Neuronal stem cell (in vitro differentiated cells): ENCODE measurements around the gene TNIK.

Source experiments
- DNase-seq: peaks from one replicate; pipeline ENCODE4 v3.0.0-alpha.2; 2013; ENCODE audit warnings: low spot score
- H2AFZ ChIP-seq: one replicate; pipeline ENCODE4 v1.6.1; 2013; ENCODE audit warnings: mild to moderate bottlenecking, low read length, inconsistent platforms
- H2AK5ac ChIP-seq: 2 replicates; pipeline ENCODE4 v1.6.1; 2013; ENCODE audit warnings: low read depth, mild to moderate bottlenecking, inconsistent platforms, low read length, moderate library complexity, mixed read lengths
- H2BK120ac ChIP-seq: 2 replicates; pipeline ENCODE4 v1.6.1; 2013; ENCODE audit warnings: low read depth, mild to moderate bottlenecking, inconsistent platforms, low read length, moderate library complexity, mixed read lengths
- H2BK12ac ChIP-seq: one replicate; pipeline ENCODE4 v1.6.1; 2013; ENCODE audit warnings: low read length, inconsistent platforms
- H2BK15ac ChIP-seq: 2 replicates; pipeline ENCODE4 v1.6.1; 2013; ENCODE audit warnings: mild to moderate bottlenecking, low read length, inconsistent platforms, mixed read lengths
- H2BK5ac ChIP-seq: one replicate; pipeline ENCODE4 v1.6.1; 2013; ENCODE audit warnings: inconsistent platforms, mild to moderate bottlenecking, low read length, moderate library complexity
- H3K14ac ChIP-seq: one replicate; pipeline ENCODE4 v1.6.1; 2013; ENCODE audit warnings: low read length, inconsistent platforms
- H3K18ac ChIP-seq: 2 replicates; pipeline ENCODE4 v1.6.1; 2013; ENCODE audit warnings: low read length, inconsistent platforms
- H3K23ac ChIP-seq: 2 replicates; pipeline ENCODE4 v1.6.1; 2013; ENCODE audit warnings: low read depth, mild to moderate bottlenecking, mixed read lengths, low read length, inconsistent platforms; ENCODE audit not compliant: poor library complexity
- H3K27ac ChIP-seq: replicated peaks from 3 replicates; pipeline ENCODE4 v1.5.1; 2013; ENCODE audit warnings: low read length, inconsistent platforms
- H3K27me3 ChIP-seq, 3 experiments: 2 replicates each; pipeline ENCODE4 v1.6.1; 2013; ENCODE audit warnings: low read length in 3 of 3, mild to moderate bottlenecking in 2 of 3, inconsistent platforms in 1 of 3, low read depth in 1 of 3, mixed read lengths in 1 of 3, moderate library complexity in 1 of 3; ENCODE audit not compliant: control insufficient read depth in 3 of 3, insufficient read depth in 3 of 3
- H3K36me3 ChIP-seq, 2 donors: replicated peaks in 1 of 2; 2 replicates each; pipeline ENCODE4 v1.6.1; 2013; ENCODE audit warnings: low read length in 2 of 2; ENCODE audit not compliant: control insufficient read depth in 2 of 2, insufficient read depth in 2 of 2
- H3K4ac ChIP-seq: 2 replicates; pipeline ENCODE4 v1.6.1; 2013; ENCODE audit warnings: inconsistent platforms, mild to moderate bottlenecking, low read length, moderate library complexity
- H3K4me1 ChIP-seq, 2 donors: 1 replicate in 1 of 2; 2 replicates in 1 of 2; pipeline ENCODE4 v1.6.1; 2013; ENCODE audit warnings: low read length in 2 of 2, low read depth in 1 of 2; ENCODE audit not compliant: control insufficient read depth in 2 of 2, insufficient read depth in 1 of 2
- H3K4me2 ChIP-seq: one replicate; pipeline ENCODE4 v1.6.1; 2013; ENCODE audit warnings: mild to moderate bottlenecking, low read length, inconsistent platforms; ENCODE audit not compliant: insufficient read depth, poor library complexity, severe bottlenecking
- H3K4me3 ChIP-seq, 2 donors: 2 replicates each; pipeline ENCODE4 v1.5.1; 2013; ENCODE audit warnings: low read length in 2 of 2, mild to moderate bottlenecking in 2 of 2, inconsistent platforms in 1 of 2, moderate library complexity in 1 of 2
- H3K79me1 ChIP-seq: one replicate; pipeline ENCODE4 v1.6.1; 2013; ENCODE audit warnings: low read depth, mild to moderate bottlenecking, inconsistent platforms, low read length, moderate library complexity
- H3K9ac ChIP-seq: one replicate; pipeline ENCODE4 v1.6.1; 2013; ENCODE audit warnings: mild to moderate bottlenecking, low read depth, low read length, inconsistent platforms; ENCODE audit not compliant: poor library complexity
- H3K9me3 ChIP-seq, 2 donors: replicated peaks in 1 of 2; 2 replicates each; pipeline versions ENCODE3 to v1.6.1; 2013; ENCODE audit warnings: low read length in 2 of 2, mild to moderate bottlenecking in 2 of 2, inconsistent platforms in 1 of 2, low read depth in 1 of 2, mixed read lengths in 1 of 2, moderate library complexity in 1 of 2; ENCODE audit not compliant: control insufficient read depth in 2 of 2, insufficient read depth in 1 of 2
- H4K8ac ChIP-seq: one replicate; pipeline ENCODE4 v1.6.1; 2013; ENCODE audit warnings: low read depth, mild to moderate bottlenecking, inconsistent platforms, low read length, moderate library complexity
- H4K91ac ChIP-seq: one replicate; pipeline ENCODE4 v1.6.1; 2013; ENCODE audit warnings: low read length, low read depth, mild to moderate bottlenecking, inconsistent platforms; ENCODE audit not compliant: poor library complexity
- whole genome bisulfite sequencing, 2 donors: extraction: QIAGEN DNeasy Blood & Tissue Kit; methylation state at CpG; one replicate each; pipeline ENCODE4 v1.1.7; 2013; ENCODE audit warnings: missing lambda C conversion rate in 2 of 2, mixed read lengths in 1 of 2; ENCODE audit not compliant: insufficient read length in 2 of 2, insufficient replicate concordance in 1 of 2; ENCODE audit errors: extremely low coverage in 2 of 2; 5-methylcytosine and 5-hydroxymethylcytosine counted together

Gene TNIK

DNA sequence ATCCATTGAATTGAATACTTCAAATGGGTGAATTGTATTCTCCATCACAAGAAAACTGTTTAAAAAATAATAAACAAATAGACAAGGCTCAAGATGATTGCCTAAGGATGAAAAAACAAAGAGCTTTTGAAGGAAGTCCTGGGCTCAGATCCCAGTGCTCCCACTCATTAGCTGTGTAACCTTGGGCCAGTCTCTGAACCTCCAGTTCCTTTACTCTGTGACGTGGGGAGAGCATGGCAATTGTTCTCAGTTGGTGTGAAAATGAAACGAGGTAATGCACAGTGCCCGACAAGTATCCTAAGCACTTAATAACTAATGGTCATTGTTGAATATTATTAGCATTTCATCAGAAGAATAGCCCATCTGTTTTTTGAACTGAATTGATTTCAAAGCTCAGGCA is 40.7 kb downstream of the TNIK start:
- H3K27me3 ChIP-seq: no peaks in the 10 kb centered on the region
- no peak overlapping the region for H2BK15ac ChIP-seq
- WGBS, 2 donors: no CpG with 5 or more reads among the region's 3 CpGs

GRCh38 chr3:171417813-171418212 is 42.4 kb downstream of the TNIK start:
- Histone ChIP-seq H4K91ac (no peak overlapping the region), H2AFZ (no peak overlapping the region), H3K4me1 (no peaks in the 10 kb centered on the region), H3K9me3 (peaks cover 0 to 5% of the 10 kb centered on the region in 2 donors), H4K8ac (no peak overlapping the region), H2BK120ac (no peak overlapping the region), H2BK15ac (no peak overlapping the region), H3K4ac (no peak overlapping the region), H3K4me2 (no peak overlapping the region), H3K9ac (no peak overlapping the region), H3K79me1 (peaks cover 2% of the 10 kb centered on the region), H3K36me3 (peaks cover 0 to 8% of the 10 kb centered on the region in 2 donors), H3K23ac (no peak overlapping the region), H2AK5ac (no peak overlapping the region), H3K18ac (no peak overlapping the region), H3K27me3 (no peaks in the 10 kb centered on the region), H3K4me3 (no peak overlapping the region), H2BK12ac (no peak overlapping the region), H3K27ac (no peak overlapping the region), H2BK5ac (no peak overlapping the region), H3K14ac (no peak overlapping the region)
- DNase-seq: no peak
- WGBS, 2 donors: no CpG with 5 or more reads among the region's 3 CpGs

More for the DNA sequence above, 40.7 kb downstream of the TNIK start:
- H2BK12ac ChIP-seq: no peak overlapping the region
- no peak overlapping the region for H3K27ac ChIP-seq
- no peak overlapping the region for H3K9ac ChIP-seq
- H2AFZ ChIP-seq: no peak overlapping the region
- no peak overlapping the region for H3K4me2 ChIP-seq
- H3K36me3 ChIP-seq: peaks cover 0 to 8% of the 10 kb centered on the region in 2 donors
- H4K8ac ChIP-seq: no peak overlapping the region
- H2BK120ac ChIP-seq: no peak overlapping the region
- H3K79me1 ChIP-seq: peaks cover 2% of the 10 kb centered on the region
- H3K4me1 ChIP-seq: no peaks in the 10 kb centered on the region
- H3K4me3 ChIP-seq: no peak overlapping the region
- H3K18ac ChIP-seq: no peak overlapping the region
- H3K23ac ChIP-seq: no peak overlapping the region
- no peak for DNase-seq
- H2BK5ac ChIP-seq: no peak overlapping the region
- no peak overlapping the region for H2AK5ac ChIP-seq
- no peak overlapping the region for H3K4ac ChIP-seq
- peaks cover 0 to 6% of the 10 kb centered on the region in 2 donors for H3K9me3 ChIP-seq
- H3K14ac ChIP-seq: no peak overlapping the region
- no peak overlapping the region for H4K91ac ChIP-seq

DNA sequence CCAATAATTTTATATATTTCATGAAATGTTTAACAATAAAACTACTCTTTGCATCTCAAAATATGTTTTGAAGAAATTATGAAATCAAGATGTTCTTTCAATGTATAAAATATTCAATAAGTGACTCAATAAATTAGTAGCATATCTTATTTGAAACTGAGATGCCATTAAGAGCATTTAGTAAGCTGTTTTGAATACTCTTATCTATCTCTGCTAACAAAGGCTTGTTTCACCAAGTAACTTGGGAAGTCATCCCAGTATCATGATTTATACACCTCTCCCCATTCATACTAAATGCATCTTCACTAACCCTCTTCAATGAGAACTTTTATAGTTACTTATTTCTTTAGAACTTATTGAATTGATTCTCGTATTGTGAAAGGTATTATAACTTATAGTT is 43.1 kb downstream of the TNIK start:
- Histone ChIP-seq H2BK120ac (no peak overlapping the region), H3K9ac (no peak overlapping the region), H4K91ac (no peak overlapping the region), H3K36me3 (peaks cover 0 to 8% of the 10 kb centered on the region in 2 donors), H3K4me2 (no peak overlapping the region), H3K4ac (no peak overlapping the region), H3K14ac (no peak overlapping the region), H3K9me3 (no peaks in the 10 kb centered on the region), H3K27ac (no peak overlapping the region), H3K79me1 (peaks cover 2% of the 10 kb centered on the region), H3K23ac (no peak overlapping the region), H2BK15ac (no peak overlapping the region), H2AK5ac (no peak overlapping the region), H2AFZ (no peak overlapping the region), H2BK12ac (no peak overlapping the region), H2BK5ac (no peak overlapping the region), H3K4me3 (no peak overlapping the region), H3K18ac (no peak overlapping the region), H4K8ac (no peak overlapping the region), H3K4me1 (no peaks in the 10 kb centered on the region), H3K27me3 (no peaks in the 10 kb centered on the region)
- DNase-seq: no peak
- no CpG with 5 or more reads among the region's 1 CpG for WGBS, 2 donors

DNA sequence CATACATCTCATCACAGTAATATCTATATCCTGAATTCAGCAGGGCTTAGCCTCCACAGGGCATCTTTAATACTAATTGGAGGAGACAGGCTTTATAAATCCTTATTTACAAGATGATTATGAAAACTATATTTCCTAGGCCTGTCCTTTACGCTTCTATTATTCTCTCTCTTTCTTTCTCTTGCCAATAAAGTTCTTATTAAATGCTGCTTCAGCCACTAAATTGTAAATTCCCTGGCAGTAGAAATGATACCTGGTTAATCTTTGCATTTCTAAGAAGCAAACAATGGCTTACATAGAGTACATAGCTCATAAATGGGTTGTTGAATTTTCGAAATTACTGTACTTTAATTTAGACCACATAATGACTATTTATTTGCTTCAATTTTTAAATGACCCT is 43.5 kb downstream of the TNIK start:
- Histone ChIP-seq H3K79me1 (peaks cover 2% of the 10 kb centered on the region), H3K4me3 (no peak overlapping the region), H4K91ac (no peak overlapping the region), H3K14ac (no peak overlapping the region), H3K4me2 (no peak overlapping the region), H2BK15ac (no peak overlapping the region), H3K23ac (no peak overlapping the region), H3K9me3 (no peaks in the 10 kb centered on the region), H4K8ac (no peak overlapping the region), H2BK5ac (no peak overlapping the region), H3K27ac (no peak overlapping the region), H2AK5ac (no peak overlapping the region), H2BK120ac (no peak overlapping the region), H3K36me3 (peaks cover 0 to 6% of the 10 kb centered on the region in 2 donors), H3K27me3 (no peaks in the 10 kb centered on the region), H3K18ac (no peak overlapping the region), H3K9ac (no peak overlapping the region), H2BK12ac (no peak overlapping the region), H3K4me1 (no peaks in the 10 kb centered on the region), H2AFZ (no peak overlapping the region), H3K4ac (no peak overlapping the region)
- no peak for DNase-seq
- no CpG with 5 or more reads among the region's 2 CpGs for WGBS, 2 donors
